ENCODE measurements around the gene CPNE1.

DNA sequence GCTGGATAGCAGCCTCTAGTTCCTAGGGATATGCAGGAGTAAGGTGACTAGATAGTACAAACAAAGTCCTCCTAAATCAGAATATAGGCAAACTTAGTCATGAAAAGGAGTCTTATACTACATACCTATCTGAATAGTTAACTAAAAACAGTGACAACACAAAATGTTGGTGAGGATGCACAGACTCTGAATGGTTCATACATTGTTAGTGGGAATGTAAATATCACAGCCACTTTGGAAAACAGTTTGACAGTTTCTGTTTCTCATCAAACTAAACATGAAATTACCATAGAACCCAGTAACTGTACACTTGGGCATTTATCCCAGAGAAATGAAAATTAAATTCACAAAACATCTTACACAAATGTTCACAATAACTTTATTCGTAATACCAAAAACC is 17.3 kb upstream of the CPNE1 start:
- TF ChIP-seq, protein P1, sequence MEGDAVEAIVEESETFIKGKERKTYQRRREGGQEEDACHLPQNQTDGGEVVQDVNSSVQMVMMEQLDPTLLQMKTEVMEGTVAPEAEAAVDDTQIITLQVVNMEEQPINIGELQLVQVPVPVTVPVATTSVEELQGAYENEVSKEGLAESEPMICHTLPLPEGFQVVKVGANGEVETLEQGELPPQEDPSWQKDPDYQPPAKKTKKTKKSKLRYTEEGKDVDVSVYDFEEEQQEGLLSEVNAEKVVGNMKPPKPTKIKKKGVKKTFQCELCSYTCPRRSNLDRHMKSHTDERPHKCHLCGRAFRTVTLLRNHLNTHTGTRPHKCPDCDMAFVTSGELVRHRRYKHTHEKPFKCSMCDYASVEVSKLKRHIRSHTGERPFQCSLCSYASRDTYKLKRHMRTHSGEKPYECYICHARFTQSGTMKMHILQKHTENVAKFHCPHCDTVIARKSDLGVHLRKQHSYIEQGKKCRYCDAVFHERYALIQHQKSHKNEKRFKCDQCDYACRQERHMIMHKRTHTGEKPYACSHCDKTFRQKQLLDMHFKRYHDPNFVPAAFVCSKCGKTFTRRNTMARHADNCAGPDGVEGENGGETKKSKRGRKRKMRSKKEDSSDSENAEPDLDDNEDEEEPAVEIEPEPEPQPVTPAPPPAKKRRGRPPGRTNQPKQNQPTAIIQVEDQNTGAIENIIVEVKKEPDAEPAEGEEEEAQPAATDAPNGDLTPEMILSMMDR (IDR thresholded peaks at IDR 0.05), result no peak
- TF ChIP-seq POLR2A (IDR thresholded peaks at IDR 0.05), result no peak

Data from Peyer's patch (tissue), 4 donors.